ENCODE measurements around the gene CEP128. TPM values are rescaled to one million over a fixed set of nuclear protein-coding genes. Genes with fewer than 3 reads are reported as not detected.

CEP128 gene
- total and polyA plus RNA-seq, 2 experiments from 2014 or later, result 7.6 to 17.6 TPM

GRCh38 chr14:80872645-80873044, 68.9 kb downstream of the CEP128 start:
- H3K4me3 ChIP-seq, result no peak overlapping the region
- no peak overlapping the region for H2AFZ ChIP-seq
- no peaks in the 10 kb centered on the region for H3K4me1 ChIP-seq (ENCODE audit: insufficient read depth)
- H4K20me1 ChIP-seq (replicated peaks; ENCODE audit: insufficient read depth), result no peaks in the 10 kb centered on the region
- Mint-ChIP-seq H3K9me3 (peaks cover 13% of the 10 kb centered on the region), H3K4me3 (no peak overlapping the region), H3K4me1 (no peaks in the 10 kb centered on the region), H3K27me3 (ENCODE audit: insufficient read depth, low read depth, poor library complexity) (peaks cover 4% of the 10 kb centered on the region), H3K27ac (no peak overlapping the region), H3K36me3 (ENCODE audit: low read depth) (peaks cover 41% of the 10 kb centered on the region)
- no peak overlapping the region for H3K27ac ChIP-seq (ENCODE audit: low read depth)
- H3F3A ChIP-seq (replicated peaks; ENCODE audit: low read depth), result no peaks in the 10 kb centered on the region
- no peak for TF ChIP-seq EZH2phosphoT487 (IDR thresholded peaks at IDR 0.05; ENCODE audit: unreplicated experiment)
- no peak for TF ChIP-seq ZNF331 (CRISPR knock-in tag; IDR thresholded peaks at IDR 0.05; ENCODE audit: low read depth)
- TF ChIP-seq, protein P1, sequence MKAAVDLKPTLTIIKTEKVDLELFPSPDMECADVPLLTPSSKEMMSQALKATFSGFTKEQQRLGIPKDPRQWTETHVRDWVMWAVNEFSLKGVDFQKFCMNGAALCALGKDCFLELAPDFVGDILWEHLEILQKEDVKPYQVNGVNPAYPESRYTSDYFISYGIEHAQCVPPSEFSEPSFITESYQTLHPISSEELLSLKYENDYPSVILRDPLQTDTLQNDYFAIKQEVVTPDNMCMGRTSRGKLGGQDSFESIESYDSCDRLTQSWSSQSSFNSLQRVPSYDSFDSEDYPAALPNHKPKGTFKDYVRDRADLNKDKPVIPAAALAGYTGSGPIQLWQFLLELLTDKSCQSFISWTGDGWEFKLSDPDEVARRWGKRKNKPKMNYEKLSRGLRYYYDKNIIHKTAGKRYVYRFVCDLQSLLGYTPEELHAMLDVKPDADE (IDR thresholded peaks at IDR 0.05), result no peak
- no peak for TF ChIP-seq POLR2AphosphoS5 (IDR thresholded peaks at IDR 0.05; ENCODE audit: low read depth)
- no peak for TF ChIP-seq JUNB (IDR thresholded peaks at IDR 0.05; ENCODE audit: unreplicated experiment)
- TF ChIP-seq ZNF114 (CRISPR knock-in tag; IDR thresholded peaks at IDR 0.05), result no peak
- no peak for TF ChIP-seq NANOG (IDR thresholded peaks at IDR 0.05; ENCODE audit: borderline replicate concordance)
- TF ChIP-seq, protein P2, sequence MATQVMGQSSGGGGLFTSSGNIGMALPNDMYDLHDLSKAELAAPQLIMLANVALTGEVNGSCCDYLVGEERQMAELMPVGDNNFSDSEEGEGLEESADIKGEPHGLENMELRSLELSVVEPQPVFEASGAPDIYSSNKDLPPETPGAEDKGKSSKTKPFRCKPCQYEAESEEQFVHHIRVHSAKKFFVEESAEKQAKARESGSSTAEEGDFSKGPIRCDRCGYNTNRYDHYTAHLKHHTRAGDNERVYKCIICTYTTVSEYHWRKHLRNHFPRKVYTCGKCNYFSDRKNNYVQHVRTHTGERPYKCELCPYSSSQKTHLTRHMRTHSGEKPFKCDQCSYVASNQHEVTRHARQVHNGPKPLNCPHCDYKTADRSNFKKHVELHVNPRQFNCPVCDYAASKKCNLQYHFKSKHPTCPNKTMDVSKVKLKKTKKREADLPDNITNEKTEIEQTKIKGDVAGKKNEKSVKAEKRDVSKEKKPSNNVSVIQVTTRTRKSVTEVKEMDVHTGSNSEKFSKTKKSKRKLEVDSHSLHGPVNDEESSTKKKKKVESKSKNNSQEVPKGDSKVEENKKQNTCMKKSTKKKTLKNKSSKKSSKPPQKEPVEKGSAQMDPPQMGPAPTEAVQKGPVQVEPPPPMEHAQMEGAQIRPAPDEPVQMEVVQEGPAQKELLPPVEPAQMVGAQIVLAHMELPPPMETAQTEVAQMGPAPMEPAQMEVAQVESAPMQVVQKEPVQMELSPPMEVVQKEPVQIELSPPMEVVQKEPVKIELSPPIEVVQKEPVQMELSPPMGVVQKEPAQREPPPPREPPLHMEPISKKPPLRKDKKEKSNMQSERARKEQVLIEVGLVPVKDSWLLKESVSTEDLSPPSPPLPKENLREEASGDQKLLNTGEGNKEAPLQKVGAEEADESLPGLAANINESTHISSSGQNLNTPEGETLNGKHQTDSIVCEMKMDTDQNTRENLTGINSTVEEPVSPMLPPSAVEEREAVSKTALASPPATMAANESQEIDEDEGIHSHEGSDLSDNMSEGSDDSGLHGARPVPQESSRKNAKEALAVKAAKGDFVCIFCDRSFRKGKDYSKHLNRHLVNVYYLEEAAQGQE (IDR thresholded peaks at IDR 0.05; ENCODE audit: unreplicated experiment), result no peak
- no peak for TF ChIP-seq CREB1 (CRISPR knock-in tag; IDR thresholded peaks at IDR 0.05; ENCODE audit: low read depth)
- no peak for TF ChIP-seq STAT1 (IDR thresholded peaks at IDR 0.05; ENCODE audit: unreplicated experiment)
- TF ChIP-seq EZH2 (IDR thresholded peaks at IDR 0.05; ENCODE audit: low read depth, unreplicated experiment), result no peak
- TF ChIP-seq, protein P3, sequence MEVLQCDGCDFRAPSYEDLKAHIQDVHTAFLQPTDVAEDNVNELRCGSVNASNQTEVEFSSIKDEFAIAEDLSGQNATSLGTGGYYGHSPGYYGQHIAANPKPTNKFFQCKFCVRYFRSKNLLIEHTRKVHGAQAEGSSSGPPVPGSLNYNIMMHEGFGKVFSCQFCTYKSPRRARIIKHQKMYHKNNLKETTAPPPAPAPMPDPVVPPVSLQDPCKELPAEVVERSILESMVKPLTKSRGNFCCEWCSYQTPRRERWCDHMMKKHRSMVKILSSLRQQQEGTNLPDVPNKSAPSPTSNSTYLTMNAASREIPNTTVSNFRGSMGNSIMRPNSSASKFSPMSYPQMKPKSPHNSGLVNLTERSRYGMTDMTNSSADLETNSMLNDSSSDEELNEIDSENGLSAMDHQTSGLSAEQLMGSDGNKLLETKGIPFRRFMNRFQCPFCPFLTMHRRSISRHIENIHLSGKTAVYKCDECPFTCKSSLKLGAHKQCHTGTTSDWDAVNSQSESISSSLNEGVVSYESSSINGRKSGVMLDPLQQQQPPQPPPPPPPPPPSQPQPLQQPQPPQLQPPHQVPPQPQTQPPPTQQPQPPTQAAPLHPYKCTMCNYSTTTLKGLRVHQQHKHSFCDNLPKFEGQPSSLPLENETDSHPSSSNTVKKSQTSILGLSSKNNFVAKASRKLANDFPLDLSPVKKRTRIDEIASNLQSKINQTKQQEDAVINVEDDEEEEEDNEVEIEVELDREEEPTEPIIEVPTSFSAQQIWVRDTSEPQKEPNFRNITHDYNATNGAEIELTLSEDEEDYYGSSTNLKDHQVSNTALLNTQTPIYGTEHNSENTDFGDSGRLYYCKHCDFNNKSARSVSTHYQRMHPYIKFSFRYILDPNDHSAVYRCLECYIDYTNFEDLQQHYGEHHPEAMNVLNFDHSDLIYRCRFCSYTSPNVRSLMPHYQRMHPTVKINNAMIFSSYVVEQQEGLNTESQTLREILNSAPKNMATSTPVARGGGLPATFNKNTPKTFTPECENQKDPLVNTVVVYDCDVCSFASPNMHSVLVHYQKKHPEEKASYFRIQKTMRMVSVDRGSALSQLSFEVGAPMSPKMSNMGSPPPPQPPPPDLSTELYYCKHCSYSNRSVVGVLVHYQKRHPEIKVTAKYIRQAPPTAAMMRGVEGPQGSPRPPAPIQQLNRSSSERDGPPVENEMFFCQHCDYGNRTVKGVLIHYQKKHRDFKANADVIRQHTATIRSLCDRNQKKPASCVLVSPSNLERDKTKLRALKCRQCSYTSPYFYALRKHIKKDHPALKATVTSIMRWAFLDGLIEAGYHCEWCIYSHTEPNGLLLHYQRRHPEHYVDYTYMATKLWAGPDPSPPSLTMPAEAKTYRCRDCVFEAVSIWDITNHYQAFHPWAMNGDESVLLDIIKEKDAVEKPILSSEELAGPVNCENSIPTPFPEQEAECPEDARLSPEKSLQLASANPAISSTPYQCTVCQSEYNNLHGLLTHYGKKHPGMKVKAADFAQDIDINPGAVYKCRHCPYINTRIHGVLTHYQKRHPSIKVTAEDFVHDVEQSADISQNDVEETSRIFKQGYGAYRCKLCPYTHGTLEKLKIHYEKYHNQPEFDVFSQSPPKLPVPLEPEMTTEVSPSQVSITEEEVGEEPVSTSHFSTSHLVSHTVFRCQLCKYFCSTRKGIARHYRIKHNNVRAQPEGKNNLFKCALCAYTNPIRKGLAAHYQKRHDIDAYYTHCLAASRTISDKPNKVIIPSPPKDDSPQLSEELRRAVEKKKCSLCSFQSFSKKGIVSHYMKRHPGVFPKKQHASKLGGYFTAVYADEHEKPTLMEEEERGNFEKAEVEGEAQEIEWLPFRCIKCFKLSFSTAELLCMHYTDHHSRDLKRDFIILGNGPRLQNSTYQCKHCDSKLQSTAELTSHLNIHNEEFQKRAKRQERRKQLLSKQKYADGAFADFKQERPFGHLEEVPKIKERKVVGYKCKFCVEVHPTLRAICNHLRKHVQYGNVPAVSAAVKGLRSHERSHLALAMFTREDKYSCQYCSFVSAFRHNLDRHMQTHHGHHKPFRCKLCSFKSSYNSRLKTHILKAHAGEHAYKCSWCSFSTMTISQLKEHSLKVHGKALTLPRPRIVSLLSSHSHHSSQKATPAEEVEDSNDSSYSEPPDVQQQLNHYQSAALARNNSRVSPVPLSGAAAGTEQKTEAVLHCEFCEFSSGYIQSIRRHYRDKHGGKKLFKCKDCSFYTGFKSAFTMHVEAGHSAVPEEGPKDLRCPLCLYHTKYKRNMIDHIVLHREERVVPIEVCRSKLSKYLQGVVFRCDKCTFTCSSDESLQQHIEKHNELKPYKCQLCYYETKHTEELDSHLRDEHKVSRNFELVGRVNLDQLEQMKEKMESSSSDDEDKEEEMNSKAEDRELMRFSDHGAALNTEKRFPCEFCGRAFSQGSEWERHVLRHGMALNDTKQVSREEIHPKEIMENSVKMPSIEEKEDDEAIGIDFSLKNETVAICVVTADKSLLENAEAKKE (CRISPR knock-in tag; IDR thresholded peaks at IDR 0.05), result no peak
- no peak for TF ChIP-seq CTCF (conservative IDR thresholded peaks at IDR 0.05; ENCODE audit: low read depth in 2 of 2)
- DNase-seq (ENCODE audit: low spot score) (no peak), ATAC-seq (no peak)
- H3K36me3 ChIP-seq (ENCODE audit: insufficient read depth), result no peaks in the 10 kb centered on the region
- H3K27me3 ChIP-seq (ENCODE audit: insufficient read depth), result no peaks in the 10 kb centered on the region
- H3K79me2 ChIP-seq (replicated peaks; ENCODE audit: insufficient read depth), result no peaks in the 10 kb centered on the region
- H3K4me2 ChIP-seq, result no peak overlapping the region
- 0 out of 2 replicates have a peak, but pooled peaks cover 3% of the 10 kb centered on the region for H3K9me2 ChIP-seq (ENCODE audit: insufficient read depth)
